NOMO-1 (cell line): Measurements from ENCODE around the gene GGCT.
"Not testable (repeated sequence)": the region's sequence is repeated elsewhere in the genome, so short reads cannot be mapped to it uniquely, and the experiment has no call there.

ENCODE experiments used
- DNase-seq, 2 experiments: peaks; one replicate each; lab custom pipeline; 2025; ENCODE audit not compliant: unreplicated experiment in 2 of 2; lab: John Stamatoyannopoulos, UW

GGCT gene

GRCh38 chr7:30504301-30505173, at the start of gene GGCT:
Gene GGCT, minus strand, starts transcription at chr7:30504829. Its CDS starts 120 bp downstream, at chr7:30504709.
- DNase-seq = peak; percentile 95 to 98

- no peak for DNase-seq
These were observed 48.9 kb upstream of the GGCT start for GRCh38 chr7:30553546-30553945.

GRCh38 chr7:30553141-30553540, 48.5 kb upstream of the GGCT start:
- DNase-seq = no peak

- DNase-seq = no peak
These were observed 47.7 kb upstream of the GGCT start for GRCh38 chr7:30552330-30552729.

GRCh38 chr7:30549931-30550493, 45.4 kb upstream of the GGCT start:
- no peak for DNase-seq

- DNase-seq = peak in 1 of 2 experiments; percentile 18
These were observed 44.2 kb upstream of the GGCT start for GRCh38 chr7:30548845-30549244.

GRCh38 chr7:30546596-30546995, 42.0 kb upstream of the GGCT start:
- DNase-seq = no peak

GRCh38 chr7:30545791-30546555, 41.3 kb upstream of the GGCT start:
- no peak for DNase-seq

- no peak for DNase-seq
These were observed 39.3 kb upstream of the GGCT start for GRCh38 chr7:30543813-30544525.

- not testable (repeated sequence) for DNase-seq
These were observed 38.5 kb upstream of the GGCT start for GRCh38 chr7:30543115-30543514.

- DNase-seq = no peak
These were observed 29.3 kb upstream of the GGCT start for GRCh38 chr7:30533886-30534285.

GRCh38 chr7:30531286-30531685, 26.7 kb upstream of the GGCT start:
- DNase-seq = no peak

GRCh38 chr7:30530373-30530772, 25.7 kb upstream of the GGCT start:
- no peak for DNase-seq

GRCh38 chr7:30528779-30529178, 24.1 kb upstream of the GGCT start:
- DNase-seq = no peak

GRCh38 chr7:30527297-30527696, 22.7 kb upstream of the GGCT start:
- not testable (repeated sequence) for DNase-seq

- no peak for DNase-seq
These were observed 21.5 kb upstream of the GGCT start for GRCh38 chr7:30526163-30526562.

GRCh38 chr7:30525429-30525828, 20.8 kb upstream of the GGCT start:
- no peak for DNase-seq

- no peak for DNase-seq
These were observed 19.9 kb upstream of the GGCT start for GRCh38 chr7:30524545-30524944.

GRCh38 chr7:30523466-30523865, 18.8 kb upstream of the GGCT start:
- DNase-seq = no peak

- DNase-seq = no peak
These were observed 17.5 kb upstream of the GGCT start for GRCh38 chr7:30522159-30522558.

GRCh38 chr7:30521532-30521931, 16.9 kb upstream of the GGCT start:
- no peak for DNase-seq
